GM04504 (cell line): ENCODE results near the gene IFT27.
"Not testable (repeated sequence)": the region's sequence is repeated elsewhere in the genome, so short reads cannot be mapped to it uniquely, and the experiment has no call there.

ENCODE experiments used
- DNase-seq: peaks from one replicate; pipeline ENCODE4 v3.0.0-alpha.2; 2012; ENCODE audit warnings: low read depth

The IFT27 gene

DNA sequence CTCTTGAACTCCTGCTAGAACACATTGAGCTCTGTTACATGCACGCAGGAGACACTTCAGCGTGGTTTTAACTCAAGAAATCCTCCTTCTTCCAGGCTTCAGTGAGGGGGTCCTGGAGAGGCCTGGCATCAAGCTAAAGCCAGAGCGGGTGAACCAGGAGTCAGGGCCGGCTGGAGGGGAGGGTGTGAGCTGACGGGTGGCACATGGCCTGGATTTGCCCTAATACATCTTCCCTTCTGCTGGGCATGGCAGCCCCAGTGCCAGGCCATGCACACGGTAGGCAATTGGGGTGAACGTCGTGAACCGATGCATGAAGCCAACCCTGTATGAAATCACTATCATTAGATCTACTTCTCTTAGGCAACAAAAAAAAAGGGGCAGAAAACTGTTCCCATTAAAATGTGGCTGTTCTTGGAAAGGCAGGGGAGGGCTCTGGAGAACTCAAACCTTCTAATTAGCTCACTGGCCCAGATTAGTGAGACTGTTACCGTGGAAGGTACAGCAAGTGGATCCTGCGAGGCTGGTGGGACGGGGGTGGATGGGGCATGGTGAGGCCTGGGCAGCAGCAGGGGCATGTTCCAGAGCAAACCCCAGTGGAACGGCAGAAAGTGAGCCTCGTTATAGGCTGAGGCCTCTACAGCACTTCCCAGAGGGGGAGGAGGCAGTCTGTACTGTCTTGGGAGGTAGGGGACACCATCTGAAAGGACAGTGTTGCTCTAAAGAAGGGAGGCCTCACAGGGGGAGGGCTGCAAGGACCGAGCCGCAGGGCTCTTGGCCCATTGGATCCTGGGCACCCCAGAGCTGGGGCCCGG, 10.6 kb downstream of the IFT27 start:
- DNase-seq, result no peak

DNA sequence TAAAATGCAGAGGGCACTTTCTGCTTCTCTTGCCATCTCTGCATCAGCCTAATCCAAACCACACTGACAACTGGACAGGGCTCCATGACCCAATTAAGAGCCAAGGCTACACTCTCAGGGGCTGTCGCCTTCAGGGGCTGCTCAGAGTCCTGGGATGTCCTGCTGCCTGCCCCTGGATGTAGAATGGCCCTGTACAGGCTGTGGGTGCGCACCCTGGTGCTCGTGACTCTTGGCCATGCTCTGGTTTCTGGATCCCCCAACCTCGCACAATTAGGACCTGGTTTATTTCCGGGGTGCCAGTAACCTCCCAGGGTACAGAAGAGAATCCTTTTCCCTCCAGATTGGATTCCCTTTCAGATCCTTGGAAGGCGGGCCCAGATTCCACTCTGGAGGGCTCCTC, 11.3 kb downstream of the IFT27 start:
- no peak for DNase-seq

GRCh38 chr22:36764060-36764459, 11.9 kb downstream of the IFT27 start:
- DNase-seq, result no peak

- DNase-seq, result no peak
These were observed 12.3 kb downstream of the IFT27 start for GRCh38 chr22:36763576-36763975.

DNA sequence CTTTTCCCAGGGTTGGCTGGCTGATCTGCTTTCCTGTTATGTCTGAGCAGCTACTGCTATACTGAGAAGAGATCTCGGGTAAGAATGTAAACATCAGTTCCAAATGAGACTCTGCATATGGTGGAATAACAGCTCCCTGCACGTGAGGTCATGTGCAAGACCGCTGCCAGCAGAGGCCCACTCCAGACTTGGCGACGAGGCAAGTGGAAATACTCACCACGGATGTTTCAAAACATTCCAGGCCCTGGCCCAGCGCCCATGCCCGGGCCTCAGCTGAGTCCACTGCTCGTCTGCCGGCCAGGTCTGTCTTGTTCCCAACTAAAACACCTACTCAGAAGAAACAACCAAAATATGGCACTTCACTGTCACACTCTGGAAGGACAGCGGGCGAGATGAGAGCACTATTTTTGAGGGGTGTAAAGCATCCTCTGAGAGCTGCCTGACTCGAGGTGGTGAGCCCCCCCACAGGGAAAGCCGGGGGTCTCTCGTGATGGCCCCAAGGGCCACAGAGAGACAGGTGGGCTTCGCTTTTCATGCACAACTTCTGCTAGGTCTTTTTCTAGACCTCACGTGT, 13.1 kb downstream of the IFT27 start:
- peak; percentile 35 for DNase-seq

GRCh38 chr22:36761553-36762240, 14.2 kb downstream of the IFT27 start:
- DNase-seq, result no peak

DNA sequence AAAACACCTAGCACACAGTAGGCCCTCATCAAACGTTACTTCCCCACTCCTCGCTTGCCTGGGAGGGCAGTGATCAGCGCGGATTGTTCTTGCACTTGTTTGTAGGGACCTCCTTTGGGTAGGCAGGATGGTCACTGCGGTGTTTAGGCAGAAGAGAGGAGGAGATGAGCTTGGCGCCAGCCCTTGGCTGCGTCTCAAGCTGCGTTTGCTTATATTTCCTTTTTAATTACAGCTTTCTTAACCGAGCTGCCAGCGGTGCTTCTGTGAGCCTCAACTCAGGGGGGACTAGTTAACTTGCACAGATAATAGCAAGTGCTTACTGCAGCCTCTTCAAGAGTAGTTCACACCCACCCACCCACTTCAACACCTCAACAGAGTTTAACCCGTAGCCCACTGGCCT, 15.1 kb downstream of the IFT27 start:
- no peak for DNase-seq

- no peak for DNase-seq
These were observed 16.3 kb downstream of the IFT27 start for GRCh38 chr22:36759481-36760159.

DNA sequence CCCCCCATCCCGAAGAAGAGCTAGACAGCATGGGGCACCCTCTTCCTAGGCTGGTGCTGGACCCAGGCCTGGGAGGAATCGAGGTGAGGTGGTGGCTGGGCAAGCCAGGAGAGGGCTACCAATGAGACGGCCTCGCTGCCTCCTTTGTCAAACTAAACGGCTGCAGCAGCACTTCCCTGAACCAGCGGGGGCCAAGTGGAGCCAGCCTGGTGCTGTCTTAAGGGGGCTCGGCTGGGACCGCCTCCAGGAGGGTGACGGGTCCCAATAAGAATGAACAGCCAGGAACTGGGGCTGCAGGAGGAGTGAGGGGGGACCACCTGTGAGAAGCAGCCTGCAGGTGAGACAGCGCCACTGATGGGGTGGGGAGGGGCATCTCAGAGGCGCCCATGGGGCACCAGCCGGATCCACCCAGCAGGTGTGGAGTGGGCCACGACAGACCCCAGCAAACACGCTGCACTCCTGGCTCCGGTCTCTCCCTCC, 17.1 kb downstream of the IFT27 start:
- DNase-seq, result no peak

- DNase-seq, result peak; percentile 40
These were observed 18.2 kb downstream of the IFT27 start for GRCh38 chr22:36757668-36758211.

GRCh38 chr22:36756746-36757655, 18.9 kb downstream of the IFT27 start:
- DNase-seq, result no peak

DNA sequence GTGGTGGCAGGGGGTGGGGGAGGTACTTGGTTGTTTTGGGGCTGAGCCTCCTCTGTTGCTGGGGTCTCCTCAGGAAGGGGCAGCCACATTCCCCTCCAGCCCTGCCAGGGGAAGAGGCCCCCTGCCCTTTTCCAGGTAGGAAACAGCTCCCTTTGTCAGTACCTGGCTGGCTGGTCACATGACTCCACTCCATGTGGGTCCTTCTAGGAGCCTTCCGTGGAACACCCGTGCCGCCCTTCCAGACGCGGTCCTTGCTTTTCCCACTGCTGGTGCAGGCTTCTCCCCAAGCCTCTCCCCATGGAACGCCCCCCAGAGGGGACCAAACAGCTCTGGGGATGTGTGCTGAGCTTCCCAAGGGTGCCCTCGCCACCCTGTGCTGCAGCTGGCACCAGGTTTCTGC, 19.9 kb downstream of the IFT27 start:
- DNase-seq, result no peak

DNA sequence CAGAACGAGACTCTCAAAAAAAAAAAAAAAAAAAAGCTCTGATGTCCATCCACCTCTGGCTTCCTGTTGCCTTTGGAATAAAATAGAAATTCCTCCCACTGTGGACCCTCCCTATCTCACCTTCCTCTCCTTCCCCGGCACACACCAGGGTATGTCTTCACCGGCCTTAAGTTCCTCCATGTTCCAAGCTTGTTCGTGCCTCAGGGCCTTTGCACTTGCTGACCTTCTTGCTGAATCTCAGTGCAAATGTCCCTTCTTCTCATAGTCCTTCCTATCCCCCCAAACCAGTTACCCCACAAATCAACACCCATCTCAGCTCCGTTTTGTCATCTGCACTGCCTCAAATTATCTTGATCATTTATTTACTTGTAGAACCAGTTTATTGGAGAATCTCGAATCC, 20.6 kb downstream of the IFT27 start:
- DNase-seq, result no peak

DNA sequence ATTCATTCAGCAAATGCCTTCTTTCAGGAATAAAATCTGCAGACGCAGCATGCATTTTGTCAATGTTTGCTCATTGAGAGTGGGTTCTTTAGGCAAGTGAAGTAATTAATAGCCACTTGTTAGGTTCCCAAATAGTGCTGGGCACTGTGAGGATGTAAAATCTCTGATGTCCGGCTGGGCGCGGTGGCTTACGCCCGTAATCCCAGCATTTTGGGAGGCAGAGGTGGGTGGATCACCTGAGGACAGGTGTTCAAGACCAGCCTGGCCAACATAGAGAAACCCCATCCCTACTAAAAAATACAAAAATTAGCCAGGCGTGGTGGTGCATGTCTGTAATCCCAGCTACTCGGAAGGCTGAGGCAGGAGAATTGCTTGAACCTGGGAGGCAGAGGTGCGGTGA, 21.0 kb downstream of the IFT27 start:
- not testable (repeated sequence) for DNase-seq

- no peak for DNase-seq
These were observed 22.0 kb downstream of the IFT27 start for GRCh38 chr22:36753916-36754315.

GRCh38 chr22:36753120-36753802, 22.7 kb downstream of the IFT27 start:
- DNase-seq, result no peak

DNA sequence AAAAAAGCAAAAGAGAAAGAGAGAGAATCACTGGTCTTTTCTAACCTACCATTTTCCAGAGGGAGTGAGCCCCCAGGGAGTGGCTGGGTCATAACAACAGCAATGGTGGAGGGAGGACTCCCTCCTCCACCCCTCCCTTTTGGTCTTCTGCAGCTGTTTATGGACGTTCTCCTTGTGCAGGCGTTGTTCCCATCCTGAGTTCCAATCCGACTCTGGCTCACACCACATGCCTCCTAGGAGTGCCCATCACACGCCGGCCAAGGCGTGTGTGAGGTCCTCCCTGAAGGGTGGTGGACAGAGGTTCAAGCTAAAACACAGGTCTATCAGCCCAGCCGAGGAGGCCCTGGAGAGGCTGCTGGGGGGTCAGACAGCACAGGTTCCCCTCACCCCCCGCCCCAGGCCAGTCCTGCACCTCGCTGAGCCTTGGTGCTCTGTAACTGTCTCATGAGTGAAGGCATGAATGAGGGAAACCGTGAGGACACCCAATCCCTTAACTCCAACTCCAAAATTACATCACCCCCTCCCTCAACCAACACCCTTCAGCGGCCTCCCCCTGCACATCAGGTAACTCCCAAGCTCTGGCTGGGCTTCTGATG, 29.4 kb downstream of the IFT27 start:
- no peak for DNase-seq

DNA sequence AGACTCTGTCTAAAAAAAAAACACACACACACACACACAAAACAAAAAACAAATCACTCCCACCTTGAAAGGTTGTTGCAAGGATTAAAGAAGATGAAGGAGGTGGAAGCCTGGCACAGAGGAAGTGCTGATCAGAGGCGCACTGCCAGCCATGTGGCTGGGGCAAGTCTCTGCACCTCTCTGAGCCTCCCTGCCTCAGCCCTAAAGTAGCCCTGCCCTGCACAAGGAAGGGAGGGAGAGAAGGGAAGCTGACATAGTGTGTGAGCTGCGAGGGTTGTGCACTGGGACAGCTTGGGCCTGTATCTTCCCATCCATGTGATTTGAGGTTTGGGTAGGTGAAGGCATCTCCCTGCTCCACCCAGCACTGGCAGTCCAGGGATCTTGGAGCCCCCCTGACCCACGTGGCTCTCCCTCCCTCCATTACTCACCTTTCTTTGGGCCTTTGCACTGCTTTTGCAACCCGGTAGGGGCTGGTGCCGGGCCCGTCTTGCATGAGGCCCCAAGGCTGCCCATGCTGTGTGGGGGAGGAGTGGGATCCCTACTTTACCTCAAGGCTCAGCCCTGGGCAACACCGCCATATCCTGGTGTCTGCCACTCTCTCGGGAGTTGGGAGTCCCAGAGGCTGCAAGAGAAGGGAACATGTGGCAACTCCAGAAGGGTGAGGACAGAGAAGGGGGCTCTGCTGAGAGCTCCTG, 30.5 kb downstream of the IFT27 start:
- no peak for DNase-seq

- DNase-seq, result no peak
These were observed 31.1 kb downstream of the IFT27 start for GRCh38 chr22:36744791-36745190.

DNA sequence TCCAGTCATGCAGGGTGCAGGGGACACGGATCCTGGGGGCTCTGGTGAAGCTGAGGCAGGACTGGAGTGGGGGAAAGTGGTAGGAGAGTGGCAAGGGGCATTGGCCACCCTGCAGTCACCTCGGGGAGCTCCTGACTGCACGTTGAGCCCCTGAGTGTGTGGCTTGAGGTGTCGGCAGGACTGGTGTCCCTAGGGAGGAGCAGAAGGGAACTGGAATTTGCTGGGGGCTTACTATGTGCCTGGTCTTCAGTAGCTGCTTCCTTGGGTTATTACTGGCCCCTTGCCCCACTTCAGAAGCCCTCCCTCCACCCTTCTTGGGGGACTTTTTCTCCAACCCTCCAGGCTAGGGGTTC, 31.5 kb downstream of the IFT27 start:
- no peak for DNase-seq
